Parathyroid adenoma (tissue), 2 donors: ENCODE measurements around the gene FAM187B.

Experiments used
- H2AFZ ChIP-seq: fragments of 300-600 bp; sonication (generic); one replicate; pipeline ENCODE4 v1.7.0; 2017; ENCODE audit warnings: antibody characterized with exemption, mild to moderate bottlenecking
- H3K27ac ChIP-seq: fragments of 300-600 bp; sonication (generic); one replicate; pipeline ENCODE4 v1.7.0; 2017
- H3K27me3 ChIP-seq: fragments of 300-600 bp; sonication (generic); one replicate; pipeline ENCODE4 v1.7.0; 2017; ENCODE audit warnings: low read length; ENCODE audit not compliant: control insufficient read depth, insufficient read depth
- H3K36me3 ChIP-seq: fragments of 300-600 bp; sonication (generic); one replicate; pipeline ENCODE4 v1.7.0; 2017; ENCODE audit warnings: low read length; ENCODE audit not compliant: control insufficient read depth, insufficient read depth
- H3K4me1 ChIP-seq: fragments of 300-600 bp; sonication (generic); one replicate; pipeline ENCODE4 v1.7.0; 2017; ENCODE audit warnings: control low read depth
- H3K4me2 ChIP-seq: fragments of 300-600 bp; sonication (generic); one replicate; pipeline ENCODE4 v1.7.0; 2017; ENCODE audit warnings: low read length
- H3K4me3 ChIP-seq: fragments of 300-600 bp; sonication (generic); one replicate; pipeline ENCODE4 v1.7.0; 2017; ENCODE audit warnings: low read depth, low read length
- H3K79me2 ChIP-seq: fragments of 300-600 bp; sonication (generic); one replicate; pipeline ENCODE4 v1.7.0; 2017; ENCODE audit warnings: control low read depth
- H3K9ac ChIP-seq: fragments of 300-600 bp; sonication (generic); one replicate; pipeline ENCODE4 v1.7.0; 2017; ENCODE audit warnings: mild to moderate bottlenecking
- H3K9me3 ChIP-seq: fragments of 300-600 bp; sonication (generic); one replicate; pipeline ENCODE4 v1.7.0; 2017; ENCODE audit warnings: low read length; ENCODE audit not compliant: control insufficient read depth
- TF ChIP-seq, protein P1 (sequence below): fragments of 300-600 bp; sonication (generic); IDR thresholded peaks from one replicate; pipeline ENCODE4 v1.7.0; 2017; ENCODE audit warnings: antibody characterized with exemption, mild to moderate bottlenecking
- donor health status: primary hyperparathyroidism.

The FAM187B gene

DNA sequence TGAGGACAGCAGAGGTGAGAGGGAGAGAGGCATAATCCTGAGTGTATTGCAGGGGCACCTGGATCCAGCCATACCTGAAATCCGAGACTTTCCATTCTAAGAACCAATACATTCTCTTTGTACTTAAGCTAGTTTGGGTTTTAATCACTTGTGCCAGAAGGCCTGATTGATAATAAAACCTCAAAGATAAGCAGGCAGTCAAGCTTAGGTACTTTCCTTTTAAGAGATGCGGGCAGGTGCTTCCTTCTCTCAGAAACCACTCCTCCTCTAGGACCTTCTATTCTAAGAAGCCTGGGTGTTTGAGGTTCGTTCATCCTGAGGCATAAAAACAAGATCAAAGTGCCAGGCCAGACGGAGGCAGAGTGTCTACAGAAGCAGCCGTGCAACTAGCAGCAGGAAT lies 22.2 kb downstream of the FAM187B start:
- no peak overlapping the region for H3K9ac ChIP-seq
- H3K4me3 ChIP-seq, result no peak overlapping the region
- no peak overlapping the region for H2AFZ ChIP-seq
- H3K9me3 ChIP-seq, result no peaks in the 10 kb centered on the region
- H3K4me1 ChIP-seq, result no peaks in the 10 kb centered on the region
- no peak overlapping the region for H3K27ac ChIP-seq
- H3K27me3 ChIP-seq, result no peaks in the 10 kb centered on the region
- H3K36me3 ChIP-seq, result no peaks in the 10 kb centered on the region
- TF ChIP-seq, protein P1, sequence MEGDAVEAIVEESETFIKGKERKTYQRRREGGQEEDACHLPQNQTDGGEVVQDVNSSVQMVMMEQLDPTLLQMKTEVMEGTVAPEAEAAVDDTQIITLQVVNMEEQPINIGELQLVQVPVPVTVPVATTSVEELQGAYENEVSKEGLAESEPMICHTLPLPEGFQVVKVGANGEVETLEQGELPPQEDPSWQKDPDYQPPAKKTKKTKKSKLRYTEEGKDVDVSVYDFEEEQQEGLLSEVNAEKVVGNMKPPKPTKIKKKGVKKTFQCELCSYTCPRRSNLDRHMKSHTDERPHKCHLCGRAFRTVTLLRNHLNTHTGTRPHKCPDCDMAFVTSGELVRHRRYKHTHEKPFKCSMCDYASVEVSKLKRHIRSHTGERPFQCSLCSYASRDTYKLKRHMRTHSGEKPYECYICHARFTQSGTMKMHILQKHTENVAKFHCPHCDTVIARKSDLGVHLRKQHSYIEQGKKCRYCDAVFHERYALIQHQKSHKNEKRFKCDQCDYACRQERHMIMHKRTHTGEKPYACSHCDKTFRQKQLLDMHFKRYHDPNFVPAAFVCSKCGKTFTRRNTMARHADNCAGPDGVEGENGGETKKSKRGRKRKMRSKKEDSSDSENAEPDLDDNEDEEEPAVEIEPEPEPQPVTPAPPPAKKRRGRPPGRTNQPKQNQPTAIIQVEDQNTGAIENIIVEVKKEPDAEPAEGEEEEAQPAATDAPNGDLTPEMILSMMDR, result no peak
- no peak overlapping the region for H3K4me2 ChIP-seq
- no peaks in the 10 kb centered on the region for H3K79me2 ChIP-seq

DNA sequence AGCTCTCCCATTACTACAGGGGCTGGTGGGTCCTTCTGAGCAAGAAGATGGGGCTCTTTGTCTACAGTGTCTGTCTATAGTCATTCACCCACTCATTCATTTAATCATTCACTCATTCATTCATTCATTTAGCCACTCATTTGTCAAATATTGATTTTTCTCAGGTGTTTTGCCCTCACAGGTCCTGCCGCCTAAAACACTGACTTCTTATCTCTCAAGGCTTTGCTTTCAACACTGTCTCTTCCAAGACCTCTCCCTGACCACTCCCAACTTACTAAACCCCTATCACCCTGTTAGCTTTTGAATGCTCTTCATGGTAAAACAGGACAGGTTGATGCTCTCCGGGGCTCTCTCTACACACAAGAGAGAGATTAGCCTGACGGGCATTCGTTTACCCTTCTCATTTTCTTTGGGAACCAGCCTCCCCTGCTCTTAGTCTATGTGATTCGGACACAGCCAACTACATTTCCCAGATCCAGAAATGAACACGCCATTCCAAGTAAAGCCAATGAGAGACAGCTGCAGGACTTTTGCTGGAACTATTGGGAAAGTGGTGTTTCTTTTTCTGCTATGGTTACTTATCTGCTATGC lies 22.7 kb downstream of the FAM187B start:
- Histone ChIP-seq H2AFZ (no peak overlapping the region), H3K36me3 (no peaks in the 10 kb centered on the region), H3K79me2 (no peaks in the 10 kb centered on the region), H3K27ac (no peak overlapping the region), H3K27me3 (no peaks in the 10 kb centered on the region), H3K4me3 (no peak overlapping the region), H3K9me3 (no peaks in the 10 kb centered on the region), H3K4me2 (no peak overlapping the region), H3K4me1 (no peaks in the 10 kb centered on the region), H3K9ac (no peak overlapping the region)
- TF ChIP-seq, protein P1, result no peak

DNA sequence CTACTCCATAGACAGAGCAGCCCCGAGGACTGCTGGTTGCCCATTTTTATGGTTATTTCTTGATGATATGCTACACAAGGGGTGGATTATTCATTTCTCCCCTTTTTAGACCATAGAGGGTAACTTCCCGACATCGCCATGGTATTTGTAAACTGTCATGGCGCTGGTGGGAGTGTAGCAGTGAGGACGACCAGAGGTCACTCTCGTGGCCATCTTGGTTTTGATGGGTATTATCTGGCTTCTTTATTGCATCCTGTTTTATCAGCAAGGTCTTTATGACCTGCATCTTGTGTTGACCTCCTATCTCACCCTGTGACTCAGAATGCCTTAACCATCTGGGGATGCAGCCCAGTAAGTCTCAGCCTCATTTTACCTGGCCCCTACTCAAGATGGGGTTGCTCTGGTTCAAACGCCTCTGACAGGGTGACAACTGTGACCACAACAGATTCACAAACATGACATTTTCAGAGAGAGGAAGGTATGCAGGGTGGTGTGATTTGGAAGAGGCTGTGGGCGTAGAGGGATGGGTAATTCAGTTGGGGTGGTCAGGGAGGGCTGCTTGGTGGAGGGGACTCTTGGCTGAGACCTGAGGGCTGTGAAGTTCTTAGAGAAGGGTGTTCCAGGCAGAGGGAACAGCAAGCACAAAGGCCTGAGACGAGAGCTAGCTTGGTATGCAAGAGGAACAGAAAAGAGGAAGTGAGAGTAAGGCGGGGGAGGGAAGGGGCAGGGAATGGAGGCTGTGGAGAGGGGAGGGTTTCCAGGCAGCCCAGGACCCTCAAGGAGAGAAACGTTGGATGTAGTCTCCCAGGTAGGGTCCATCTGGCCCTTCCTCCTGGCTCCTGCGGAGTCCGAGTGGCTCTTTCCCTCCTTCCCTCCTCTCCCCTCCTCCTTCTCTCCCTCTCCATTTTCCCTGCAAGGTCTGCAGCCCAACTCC lies 23.5 kb downstream of the FAM187B start:
- no peak overlapping the region for H3K4me3 ChIP-seq
- no peaks in the 10 kb centered on the region for H3K9me3 ChIP-seq
- H3K27ac ChIP-seq, result no peak overlapping the region

DNA sequence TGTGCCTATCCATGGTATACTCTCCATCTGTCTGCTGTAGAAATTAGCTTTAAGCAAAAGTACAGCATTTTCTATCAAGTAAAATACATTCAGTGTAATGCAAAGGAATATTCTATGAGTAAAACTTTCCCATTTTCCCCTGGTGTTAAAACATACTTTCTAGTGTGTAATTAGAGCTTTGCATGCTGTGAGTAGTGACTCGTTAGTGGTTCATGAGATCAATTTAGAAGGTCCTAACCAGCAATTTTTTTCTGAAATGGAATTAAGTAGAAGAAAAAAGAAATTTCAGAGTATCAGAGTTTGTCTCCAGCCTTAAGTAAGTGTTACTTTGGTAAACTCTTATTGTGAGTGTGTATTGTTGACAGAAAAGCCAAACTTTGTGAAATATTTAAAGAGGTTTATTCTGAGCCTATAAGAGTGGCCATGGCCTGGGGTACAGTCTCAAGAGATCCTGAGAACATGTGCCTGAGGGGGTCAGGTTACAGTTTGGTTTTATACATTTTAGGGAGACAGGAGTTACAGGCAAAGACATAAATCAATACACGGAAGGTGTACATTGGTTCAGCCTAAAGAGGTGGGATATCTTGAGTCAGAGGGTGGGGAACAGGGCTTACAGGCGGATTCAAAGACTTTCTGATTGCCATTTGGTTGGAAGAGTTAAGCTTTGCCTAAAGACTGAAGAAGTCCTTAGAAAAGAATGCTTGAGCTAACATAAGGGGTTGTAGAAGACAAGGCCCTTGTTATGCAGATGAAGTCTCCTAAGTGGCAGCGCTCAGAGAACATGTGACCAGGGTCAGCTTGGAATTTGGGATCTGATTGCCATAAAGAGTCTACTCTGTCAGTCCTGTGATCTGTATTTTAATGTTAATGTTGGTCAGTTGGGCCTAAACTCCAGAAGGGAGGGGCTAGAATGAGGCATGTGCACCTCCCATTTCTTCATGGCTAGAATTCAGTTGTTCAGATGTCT lies 25.5 kb downstream of the FAM187B start:
- H3K79me2 ChIP-seq, result no peaks in the 10 kb centered on the region
- no peak overlapping the region for H2AFZ ChIP-seq
- H3K36me3 ChIP-seq, result no peaks in the 10 kb centered on the region
- H3K4me2 ChIP-seq, result no peak overlapping the region
- no peaks in the 10 kb centered on the region for H3K9me3 ChIP-seq
- H3K4me3 ChIP-seq, result no peak overlapping the region
- no peak overlapping the region for H3K9ac ChIP-seq
- no peaks in the 10 kb centered on the region for H3K4me1 ChIP-seq
- no peak overlapping the region for H3K27ac ChIP-seq
- TF ChIP-seq, protein P1, result no peak
- H3K27me3 ChIP-seq, result no peaks in the 10 kb centered on the region

More for the DNA sequence above, 23.5 kb downstream of the FAM187B start:
- Histone ChIP-seq H3K36me3 (no peaks in the 10 kb centered on the region), H3K79me2 (no peaks in the 10 kb centered on the region), H2AFZ (no peak overlapping the region), H3K27me3 (no peaks in the 10 kb centered on the region), H3K4me2 (no peak overlapping the region), H3K4me1 (no peaks in the 10 kb centered on the region), H3K9ac (no peak overlapping the region)
- TF ChIP-seq, protein P1, result no peak
